Heart right ventricle (tissue), 16 donors: ENCODE results near the gene CHEK1. TPM values are rescaled to one million over a fixed set of nuclear protein-coding genes. Genes with fewer than 3 reads are reported as not detected.

ENCODE experiments used
- ATAC-seq, 8 donors: fragments of 200-7000 bp; cut with Tn5 transposase; one replicate each; pipeline ENCODE4 v1.9.1; 2020; ENCODE audit warnings: mild to moderate bottlenecking in 8 of 8, moderate library complexity in 8 of 8, moderate number of reproducible peaks in 1 of 8
- DNase-seq, 2 donors: peaks; one replicate each; pipeline ENCODE4 v3.0.0-alpha.2; 2020
- H3K27ac ChIP-seq, 10 donors: fragments of 200-600 bp; sonication (generic) in 2 of 10; one replicate each; pipeline versions ENCODE4 v1.5.0 to v1.8.0; 2020 to 2022; ENCODE audit warnings: mild to moderate bottlenecking in 3 of 10
- H3K27me3 ChIP-seq, 7 donors: fragments of 200-600 bp; one replicate each; pipeline ENCODE4 v1.8.0; 2021 to 2022; ENCODE audit warnings: mild to moderate bottlenecking in 2 of 7
- H3K36me3 ChIP-seq, 9 donors: fragments of 200-600 bp; sonication (generic) in 1 of 9; one replicate each; pipeline versions ENCODE4 v1.5.0 to v1.8.0; 2020 to 2022; ENCODE audit warnings: mild to moderate bottlenecking in 2 of 9
- H3K4me1 ChIP-seq, 9 donors: fragments of 200-600 bp; sonication (generic) in 1 of 9; one replicate each; pipeline versions ENCODE4 v1.5.0 to v1.8.0; 2020 to 2022; ENCODE audit warnings: mild to moderate bottlenecking in 4 of 9
- H3K4me3 ChIP-seq, 10 donors: fragments of 200-600 bp; sonication (generic) in 2 of 10; one replicate each; pipeline versions ENCODE4 v1.5.0 to v1.8.0; 2020 to 2022; ENCODE audit warnings: mild to moderate bottlenecking in 7 of 10, moderate library complexity in 2 of 10
- H3K9me3 ChIP-seq, 11 donors: fragments of 200-600 bp in 10 of 11; sonication (generic) in 2 of 11; one replicate each; pipeline versions ENCODE4 v1.5.0 to v1.8.0; 2013 to 2022; ENCODE audit warnings: mild to moderate bottlenecking in 2 of 11, control low read depth in 1 of 11, moderate library complexity in 1 of 11
- WGBS, 2 donors: extraction: QIAGEN DNeasy Blood & Tissue Kit; methylation state at CpG; one replicate each; pipeline ENCODE4 v1.1.7; 2013; ENCODE audit warnings: inconsistent platforms in 1 of 2; 5-methylcytosine and 5-hydroxymethylcytosine counted together
- intact Hi-C, 10 donors: fragments of 100-400 bp; cut with DNase I; formaldehyde crosslinking; loops; one replicate each; pipeline versions ENCODE4 v1.11.1 to v1.14.2; 2022
- polyA plus RNA-seq, 2 donors: library from polyadenylated mRNA; stranded (reverse); fragments of 200-250 nt; gene quantifications; one replicate each; pipeline ENCODE4 v1.2.3, GENCODE V29; 2013
- total RNA-seq, 10 donors: library from RNA; stranded (reverse); fragmentation: NEBNext Ultra II Directional in 3 of 10; extraction: Animal tissue kit (Norgen Biotek cat#: 25700) in 3 of 10; gene quantifications; one replicate each; pipeline versions ENCODE4 v1.2.1 to v1.2.4, GENCODE V29; 2021 to 2023
- TF ChIP-seq, protein P1 (sequence below), 9 donors: fragments of 200-600 bp; sonication (generic) in 2 of 9; IDR thresholded peaks; one replicate each; pipeline versions ENCODE4 v1.5.0 to v1.8.0; 2021 to 2022; ENCODE audit warnings: antibody characterized with exemption in 9 of 9, mild to moderate bottlenecking in 5 of 9, moderate library complexity in 1 of 9
- donor health status: Arrhythmogenic right ventricular cardiomyopathy.
- donor health status: ischemic (EF 13 %, LVEDD 7.1; RV severe dilation, severe dysfunction).
- donor health status: healthy with polysubstance abuse.
- donor health status: DM: no; HTN: yes; CAD: no.
- donor health status: DM: no; HTN: no; CAD: no.
- donor health status: ischemic (EF 25% LVEDD 6.9; RV normal size, moderate dysfunction).
- donor health status: ischemic (EF 25% LVEDD 5.7; RV mildly dilated, moderate dysfunction).
- donor health status: healthy.
- donor health status: DM: yes; HTN: yes; CAD: no.
- donor health status: Ischemic cardiomyopathy.
- donor health status: ischemic (EF 35%, LVEDD 5.7; RV mildly dilated, moderate dysfunction).
- donor health status: nonischemic (EF 11% LVEDD 7.7; RV severe dilation, severe dysfunction).
- donor health status: DM: yes; HTN: yes; CAD: no.
- donor health status: PGD.
- donor health status: ischemic (EF 29% LVEDD 5.4; RV normal size, mild dysfunction).
- donor health status: nonischemic (EF 23%, LVEDD 6.1; RV moderate dilation, normal function).

Gene CHEK1
- total and polyA plus RNA-seq, 12 donors = 0.64 to 3.8 (median 1.2) TPM

GRCh38 chr11:125609545-125609944 is 15.4 kb upstream of the CHEK1 start:
- Histone ChIP-seq H3K36me3 (peaks cover 3 to 100% (median 96%) of the 10 kb centered on the region in 9 donors), H3K9me3 (no peaks in the 10 kb centered on the region), H3K27me3 (no peaks in the 10 kb centered on the region), H3K4me3 (no peak overlapping the region), H3K27ac (no peak overlapping the region), H3K4me1 (no peaks in the 10 kb centered on the region)
- ATAC-seq (no peak), DNase-seq (no peak)
- WGBS, 2 donors = 90 to 94% methylated on average over 7 of the region's 7 CpGs
- TF ChIP-seq, protein P1, sequence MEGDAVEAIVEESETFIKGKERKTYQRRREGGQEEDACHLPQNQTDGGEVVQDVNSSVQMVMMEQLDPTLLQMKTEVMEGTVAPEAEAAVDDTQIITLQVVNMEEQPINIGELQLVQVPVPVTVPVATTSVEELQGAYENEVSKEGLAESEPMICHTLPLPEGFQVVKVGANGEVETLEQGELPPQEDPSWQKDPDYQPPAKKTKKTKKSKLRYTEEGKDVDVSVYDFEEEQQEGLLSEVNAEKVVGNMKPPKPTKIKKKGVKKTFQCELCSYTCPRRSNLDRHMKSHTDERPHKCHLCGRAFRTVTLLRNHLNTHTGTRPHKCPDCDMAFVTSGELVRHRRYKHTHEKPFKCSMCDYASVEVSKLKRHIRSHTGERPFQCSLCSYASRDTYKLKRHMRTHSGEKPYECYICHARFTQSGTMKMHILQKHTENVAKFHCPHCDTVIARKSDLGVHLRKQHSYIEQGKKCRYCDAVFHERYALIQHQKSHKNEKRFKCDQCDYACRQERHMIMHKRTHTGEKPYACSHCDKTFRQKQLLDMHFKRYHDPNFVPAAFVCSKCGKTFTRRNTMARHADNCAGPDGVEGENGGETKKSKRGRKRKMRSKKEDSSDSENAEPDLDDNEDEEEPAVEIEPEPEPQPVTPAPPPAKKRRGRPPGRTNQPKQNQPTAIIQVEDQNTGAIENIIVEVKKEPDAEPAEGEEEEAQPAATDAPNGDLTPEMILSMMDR (IDR thresholded peaks at IDR 0.05) = no peak
- intact Hi-C loops = loop anchor here in 1 of 10 donors (5.0 kb wide), 1 partner anchor 37 kb away; no protein-coding TSS in a partner anchor

DNA sequence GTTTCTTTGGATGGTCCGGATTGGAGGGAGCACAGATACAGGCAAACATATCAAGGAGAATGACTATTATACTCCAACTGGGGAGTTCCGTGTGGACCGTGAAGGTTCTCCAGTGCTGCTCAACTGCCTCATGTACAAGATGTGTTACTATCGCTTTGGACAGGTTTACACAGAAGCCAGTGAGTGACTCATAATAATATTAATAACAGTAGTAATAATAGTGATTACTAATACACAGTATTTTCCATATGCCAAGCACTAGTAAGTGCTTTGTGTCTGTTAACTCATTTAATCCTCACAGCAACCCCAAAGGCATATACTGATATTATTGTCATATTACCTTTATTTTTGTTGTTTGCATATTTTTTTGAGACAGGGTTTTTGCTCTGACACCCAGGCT is 6.6 kb upstream of the CHEK1 start:
- Histone ChIP-seq H3K36me3 (peaks cover 0 to 94% (median 75%) of the 10 kb centered on the region in 9 donors), H3K27ac (no peak overlapping the region), H3K9me3 (no peaks in the 10 kb centered on the region), H3K4me1 (peaks cover 0 to 4% (median 0%) of the 10 kb centered on the region in 9 donors), H3K4me3 (no peak overlapping the region), H3K27me3 (no peaks in the 10 kb centered on the region)
- intact Hi-C loops = no loop called here
- ATAC-seq (no peak), DNase-seq (no peak)
- WGBS, 2 donors = 92% methylated on average over 4 of the region's 4 CpGs
- TF ChIP-seq, protein P1 (IDR thresholded peaks at IDR 0.05) = no peak

- 74 to 84% methylated on average over 2 of the region's 2 CpGs for WGBS, 2 donors
- Histone ChIP-seq H3K27me3 (no peaks in the 10 kb centered on the region), H3K36me3 (peaks cover 0 to 58% (median 45%) of the 10 kb centered on the region in 9 donors), H3K4me1 (peaks cover 0 to 24% (median 20%) of the 10 kb centered on the region in 9 donors), H3K27ac (no peak overlapping the region), H3K4me3 (no peak overlapping the region), H3K9me3 (no peaks in the 10 kb centered on the region)
- TF ChIP-seq, protein P1 (IDR thresholded peaks at IDR 0.05) = no peak
- intact Hi-C loops = loop anchor here in 6 of 10 donors (5.0 to 10.0 kb wide), 4 partner anchors 50 to 263 kb away; partner anchors contain the start of genes HYLS1 (in 2 of the 6) and EI24 (in 1 of the 6)
- DNase-seq (no peak), ATAC-seq (no peak)
Measured at GRCh38 chr11:125621995-125622394, 3.0 kb upstream of the CHEK1 start.

DNA sequence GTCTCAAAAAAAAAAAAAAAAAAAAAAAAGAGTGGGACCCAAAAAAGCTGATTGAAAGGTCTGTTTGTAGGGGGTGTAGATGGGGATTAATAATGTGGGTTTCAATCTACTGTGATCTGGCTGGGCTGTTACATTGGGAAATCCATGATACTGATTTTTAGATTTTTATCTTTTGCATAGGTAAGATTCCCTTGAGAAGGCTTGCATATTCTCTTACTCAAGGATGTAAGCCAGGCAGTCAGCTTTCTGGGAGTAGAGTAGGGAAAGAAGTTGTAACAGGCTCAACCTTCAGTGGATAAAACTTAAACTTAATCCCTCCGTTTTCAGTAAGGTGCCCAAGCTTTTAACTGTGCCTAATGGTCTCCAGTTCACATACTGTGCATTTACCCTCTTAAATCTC is 1.9 kb upstream of the CHEK1 start:
- Histone ChIP-seq H3K27me3 (no peaks in the 10 kb centered on the region), H3K4me1 (peaks cover 0 to 28% (median 20%) of the 10 kb centered on the region in 9 donors), H3K36me3 (peaks cover 0 to 47% (median 36%) of the 10 kb centered on the region in 9 donors), H3K4me3 (no peak overlapping the region), H3K27ac (no peak overlapping the region), H3K9me3 (no peaks in the 10 kb centered on the region)
- intact Hi-C loops = loop anchor here in 6 of 10 donors (5.0 to 10.0 kb wide), 4 partner anchors 51 to 262 kb away; partner anchors contain the start of genes HYLS1 (in 2 of the 6) and EI24 (in 1 of the 6)
- ATAC-seq (no peak), DNase-seq (no peak)
- WGBS, 2 donors = 93 to 97% methylated on average over 1 of the region's 1 CpG
- TF ChIP-seq, protein P1 (IDR thresholded peaks at IDR 0.05) = no peak
